ENCODE data around the gene ATP6V0A4. TPM values are rescaled to one million over a fixed set of nuclear protein-coding genes. Genes with fewer than 3 reads are reported as not detected.

The ATP6V0A4 gene
- not detected in 2 replicates for polyA plus RNA-seq

GRCh38 chr7:138797715-138798320 is at the start of gene ATP6V0A4, which contains the start of gene TMEM213:
Gene ATP6V0A4, minus strand, starts transcription at chr7:138798196. Its CDS starts 26,949 bp downstream, at chr7:138771247.
Gene TMEM213, plus strand, starts transcription at chr7:138797994. Its CDS starts 111 bp downstream, at chr7:138798105.

GRCh38 chr7:138700857-138701536 is 97.0 kb downstream of the ATP6V0A4 start, which contains the start of gene SVOPL:
Gene SVOPL, minus strand, starts transcription at chr7:138701362. Its CDS starts 22,317 bp downstream, at chr7:138679045.

Other genes with a start within 250 kb of the ATP6V0A4 start
- not detected in 2 replicates for gene SVOPL, start 96.8 kb downstream of the ATP6V0A4 start, polyA plus RNA-seq
- not detected in 2 replicates for gene TMEM213, start 202 bp downstream of the ATP6V0A4 start, polyA plus RNA-seq
- gene KIAA1549, start 183.2 kb upstream of the ATP6V0A4 start, polyA plus RNA-seq, result 1.0 TPM in 1 of 2 replicates, not detected in the other
- not detected in 2 replicates for gene ZC3HAV1L, start 237.8 kb upstream of the ATP6V0A4 start, polyA plus RNA-seq